Skeletal muscle tissue (tissue), 4 donors: Measurements from ENCODE around the gene ZFYVE19. TPM values are rescaled to one million over a fixed set of nuclear protein-coding genes. Genes with fewer than 3 reads are reported as not detected.

Experiments used
- H3K27ac ChIP-seq: one replicate; pipeline ENCODE4 v1.7.0; 2013; ENCODE audit warnings: mild to moderate bottlenecking, low read depth, low read length, inconsistent platforms
- H3K27me3 ChIP-seq, 3 donors: one replicate each; pipeline ENCODE4 v1.7.0; 2013; ENCODE audit warnings: low read length in 3 of 3; ENCODE audit not compliant: control insufficient read depth in 3 of 3, insufficient read depth in 3 of 3
- H3K36me3 ChIP-seq, 3 donors: one replicate each; pipeline ENCODE4 v1.7.0; 2013; ENCODE audit warnings: low read length in 3 of 3; ENCODE audit not compliant: control insufficient read depth in 3 of 3, insufficient read depth in 3 of 3
- H3K4me1 ChIP-seq, 3 donors: one replicate each; pipeline ENCODE4 v1.7.0; 2013; ENCODE audit warnings: low read length in 3 of 3, mild to moderate bottlenecking in 3 of 3; ENCODE audit not compliant: control insufficient read depth in 3 of 3, insufficient read depth in 3 of 3
- H3K4me3 ChIP-seq, 3 donors: one replicate each; pipeline ENCODE4 v1.7.0; 2013; ENCODE audit warnings: low read length in 3 of 3
- H3K9ac ChIP-seq, 3 donors: one replicate each; pipeline ENCODE4 v1.7.0; 2013; ENCODE audit warnings: low read length in 3 of 3, mild to moderate bottlenecking in 3 of 3, moderate library complexity in 2 of 3, low read depth in 1 of 3
- H3K9me3 ChIP-seq, 3 donors: one replicate each; pipeline ENCODE4 v1.7.0; 2013; ENCODE audit warnings: low read length in 3 of 3; ENCODE audit not compliant: control insufficient read depth in 3 of 3
- total RNA-seq: library from RNA; depleted of rRNA; stranded (reverse); fragments of >200 nt; gene quantifications from one replicate; pipeline ENCODE4 v1.2.3, GENCODE V29; 2014
- donor health status: Osteomylitis.

Gene ZFYVE19
- total RNA-seq, 1 donor from 2014 or later, result 19.8 TPM

- H3K4me1 ChIP-seq, result no peaks in the 10 kb centered on the region
- no peak overlapping the region for H3K4me3 ChIP-seq
- H3K9me3 ChIP-seq, result no peaks in the 10 kb centered on the region
- H3K36me3 ChIP-seq, result no peaks in the 10 kb centered on the region
- peaks cover 0 to 5% (median 3%) of the 10 kb centered on the region in 3 donors for H3K27me3 ChIP-seq
- no peak overlapping the region for H3K9ac ChIP-seq
- no peak overlapping the region for H3K27ac ChIP-seq
These were observed 24.0 kb downstream of the ZFYVE19 start for GRCh38 chr15:40830884-40831283.

DNA sequence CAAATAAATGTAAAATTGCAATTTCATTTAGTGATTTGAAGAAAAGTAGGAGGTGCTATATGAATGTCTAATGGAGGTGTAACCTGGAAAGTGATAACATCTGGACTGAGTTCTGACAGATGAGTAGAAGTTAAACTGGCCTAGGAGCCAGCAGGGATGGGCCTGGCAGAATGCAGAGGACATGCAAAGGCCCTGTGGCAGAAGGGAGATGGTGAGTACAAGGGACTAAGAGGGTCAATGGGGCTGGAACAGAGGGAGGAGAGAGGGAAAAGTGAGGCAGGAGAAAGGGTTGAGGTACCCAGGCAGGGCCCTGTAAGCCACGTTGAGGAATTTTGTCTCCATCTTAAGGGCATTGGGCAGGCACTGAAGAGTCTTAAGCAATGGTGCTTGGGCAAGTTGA lies 25.0 kb downstream of the ZFYVE19 start:
- Histone ChIP-seq H3K9ac (no peak overlapping the region), H3K27me3 (peaks cover 0 to 5% (median 2%) of the 10 kb centered on the region in 3 donors), H3K4me1 (no peaks in the 10 kb centered on the region), H3K27ac (no peak overlapping the region), H3K4me3 (no peak overlapping the region), H3K9me3 (no peaks in the 10 kb centered on the region), H3K36me3 (no peaks in the 10 kb centered on the region)

DNA sequence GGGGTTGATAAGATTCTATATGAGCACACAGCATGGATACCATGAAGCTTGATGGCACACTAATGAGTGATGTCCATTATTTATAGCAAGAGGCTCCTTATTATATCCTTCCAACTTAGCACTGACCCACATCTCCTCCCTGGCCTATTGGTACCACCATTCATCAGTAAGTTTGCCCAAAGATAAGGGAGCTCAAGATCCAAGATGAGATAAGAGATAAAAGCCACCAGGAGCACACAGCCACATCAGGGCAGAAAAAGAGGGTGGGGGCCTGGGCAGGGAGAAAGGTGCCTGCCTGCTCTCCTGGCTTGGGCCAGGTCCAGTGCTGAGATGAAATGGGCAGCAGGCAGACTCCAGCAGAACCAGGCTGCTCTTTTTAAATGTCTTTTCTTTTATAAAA lies 26.0 kb downstream of the ZFYVE19 start:
- Histone ChIP-seq H3K9me3 (no peaks in the 10 kb centered on the region), H3K4me1 (no peaks in the 10 kb centered on the region)

DNA sequence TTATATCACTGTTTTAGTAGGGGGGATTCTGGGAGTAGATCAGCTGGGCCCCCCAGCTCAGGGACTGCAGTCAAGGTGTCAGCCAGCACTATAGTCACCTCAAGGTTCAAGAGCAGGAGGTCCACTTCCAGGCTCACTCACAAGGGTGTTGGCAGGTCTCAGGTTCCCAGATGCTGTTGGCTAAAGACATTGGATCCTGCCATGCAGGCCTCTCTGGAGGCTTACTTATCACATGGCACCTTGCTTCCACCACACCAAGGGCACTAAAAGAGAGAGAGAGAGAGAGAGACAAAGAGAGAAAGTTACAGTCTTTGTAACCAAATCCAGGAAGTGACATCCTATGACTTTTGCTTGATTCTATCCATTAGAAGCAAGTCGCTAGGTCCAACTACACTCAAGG lies 29.1 kb downstream of the ZFYVE19 start:
- Histone ChIP-seq H3K4me1 (no peaks in the 10 kb centered on the region), H3K4me3 (no peak overlapping the region), H3K9ac (no peak overlapping the region), H3K27ac (no peak overlapping the region), H3K27me3 (no peaks in the 10 kb centered on the region), H3K36me3 (no peaks in the 10 kb centered on the region), H3K9me3 (no peaks in the 10 kb centered on the region)

More for the DNA sequence above, 26.0 kb downstream of the ZFYVE19 start:
- Histone ChIP-seq H3K36me3 (no peaks in the 10 kb centered on the region), H3K27ac (no peak overlapping the region), H3K9ac (no peak overlapping the region), H3K27me3 (peaks cover 0 to 5% (median 0%) of the 10 kb centered on the region in 3 donors), H3K4me3 (no peak overlapping the region)

GRCh38 chr15:40838756-40839155 lies 31.9 kb downstream of the ZFYVE19 start:
- Histone ChIP-seq H3K9ac (no peak overlapping the region), H3K4me3 (no peak overlapping the region), H3K27ac (no peak overlapping the region), H3K36me3 (no peaks in the 10 kb centered on the region), H3K9me3 (no peaks in the 10 kb centered on the region), H3K27me3 (peaks cover 7 to 9% (median 8%) of the 10 kb centered on the region in 3 donors), H3K4me1 (peaks cover 0 to 2% (median under 1%) of the 10 kb centered on the region in 3 donors)

DNA sequence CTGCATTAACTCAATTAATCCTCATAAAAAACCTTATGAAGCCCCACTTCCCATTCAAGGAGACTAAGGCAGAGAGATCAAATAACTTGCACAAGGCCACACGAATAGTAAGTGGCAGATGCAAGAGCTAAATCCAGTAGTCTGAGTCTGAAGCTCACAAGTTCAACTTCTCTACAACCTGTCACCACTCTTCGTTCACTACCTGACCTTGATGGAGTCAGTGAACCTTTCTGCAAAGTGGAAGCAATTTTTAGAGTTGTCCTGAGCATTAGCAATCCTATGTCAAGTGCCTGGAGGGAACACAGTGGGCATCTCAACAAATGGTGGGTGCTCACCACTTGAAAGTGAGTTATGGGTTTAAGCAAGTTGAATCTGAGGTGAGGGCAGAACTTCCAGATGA lies 34.9 kb downstream of the ZFYVE19 start:
- H3K4me1 ChIP-seq, result peaks cover 8 to 12% (median 8%) of the 10 kb centered on the region in 3 donors
- H3K9ac ChIP-seq, result no peak overlapping the region
- peaks cover 28 to 36% (median 29%) of the 10 kb centered on the region in 3 donors for H3K27me3 ChIP-seq
- H3K36me3 ChIP-seq, result no peaks in the 10 kb centered on the region
- no peaks in the 10 kb centered on the region for H3K9me3 ChIP-seq
- H3K4me3 ChIP-seq, result no peak overlapping the region
- H3K27ac ChIP-seq, result no peak overlapping the region

DNA sequence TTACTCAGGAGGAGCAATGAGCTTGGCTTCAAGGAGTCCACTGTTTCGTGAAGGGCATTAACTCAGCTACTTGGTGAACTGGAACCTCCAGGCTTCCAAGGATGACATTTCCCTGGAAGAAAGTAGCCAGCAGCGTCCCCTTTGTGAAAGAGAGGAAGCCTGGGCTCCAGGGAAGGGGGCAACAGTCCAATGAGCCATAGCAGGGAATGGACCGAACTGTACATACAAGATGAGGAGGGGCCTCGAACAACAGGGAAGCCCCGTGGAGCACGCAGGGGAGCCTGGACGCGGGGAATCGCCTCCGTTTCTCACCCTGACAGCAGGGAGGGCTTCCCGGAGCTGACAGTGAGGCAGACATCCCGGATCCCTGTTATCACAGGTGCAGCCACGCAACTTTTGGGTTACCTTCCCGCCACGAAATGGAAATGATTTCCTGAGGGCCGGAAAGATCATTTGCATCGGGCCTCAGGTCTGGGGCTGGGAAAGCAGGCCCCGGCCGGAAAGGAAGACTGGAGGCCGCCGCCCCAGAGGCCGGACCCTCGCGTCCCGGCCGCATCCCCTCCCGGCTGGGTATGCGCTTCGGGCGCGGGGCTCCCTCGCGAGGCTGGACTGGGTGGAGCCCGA lies 36.5 kb downstream of the ZFYVE19 start:
- peaks cover 8 to 12% (median 10%) of the 10 kb centered on the region in 3 donors for H3K4me1 ChIP-seq
- peaks cover 30 to 37% (median 33%) of the 10 kb centered on the region in 3 donors for H3K27me3 ChIP-seq
- no peak overlapping the region for H3K27ac ChIP-seq
- no peaks in the 10 kb centered on the region for H3K36me3 ChIP-seq
- peak overlapping the region in 2 of 3 donors; percentile 6 to 63 for H3K4me3 ChIP-seq
- no peak overlapping the region for H3K9ac ChIP-seq
- H3K9me3 ChIP-seq, result no peaks in the 10 kb centered on the region

GRCh38 chr15:40843885-40844695 lies 37.2 kb downstream of the ZFYVE19 start, which contains the start of gene SPINT1:
Gene SPINT1 (plus strand): TSS chr15:40844048. CDS start chr15:40844555, 507 bp downstream.
- Histone ChIP-seq H3K36me3 (no peaks in the 10 kb centered on the region), H3K27me3 (peaks cover 30 to 37% (median 33%) of the 10 kb centered on the region in 3 donors), H3K9me3 (no peaks in the 10 kb centered on the region), H3K4me3 (peak within 1 kb of the TSS; percentile 58 to 63 (median 59)), H3K9ac (peak within 1 kb of the TSS in 1 of 3 donors; percentile 40), H3K4me1 (peaks cover 8 to 12% (median 10%) of the 10 kb centered on the region in 3 donors), H3K27ac (no peak within 1 kb of the TSS)

DNA sequence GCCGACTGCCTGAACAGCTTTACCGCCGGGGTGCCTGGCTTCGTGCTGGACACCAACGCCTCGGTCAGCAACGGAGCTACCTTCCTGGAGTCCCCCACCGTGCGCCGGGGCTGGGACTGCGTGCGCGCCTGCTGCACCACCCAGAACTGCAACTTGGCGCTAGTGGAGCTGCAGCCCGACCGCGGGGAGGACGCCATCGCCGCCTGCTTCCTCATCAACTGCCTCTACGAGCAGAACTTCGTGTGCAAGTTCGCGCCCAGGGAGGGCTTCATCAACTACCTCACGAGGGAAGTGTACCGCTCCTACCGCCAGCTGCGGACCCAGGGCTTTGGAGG lies 37.8 kb downstream of the ZFYVE19 start:
- peaks cover 30 to 37% (median 33%) of the 10 kb centered on the region in 3 donors for H3K27me3 ChIP-seq

DNA sequence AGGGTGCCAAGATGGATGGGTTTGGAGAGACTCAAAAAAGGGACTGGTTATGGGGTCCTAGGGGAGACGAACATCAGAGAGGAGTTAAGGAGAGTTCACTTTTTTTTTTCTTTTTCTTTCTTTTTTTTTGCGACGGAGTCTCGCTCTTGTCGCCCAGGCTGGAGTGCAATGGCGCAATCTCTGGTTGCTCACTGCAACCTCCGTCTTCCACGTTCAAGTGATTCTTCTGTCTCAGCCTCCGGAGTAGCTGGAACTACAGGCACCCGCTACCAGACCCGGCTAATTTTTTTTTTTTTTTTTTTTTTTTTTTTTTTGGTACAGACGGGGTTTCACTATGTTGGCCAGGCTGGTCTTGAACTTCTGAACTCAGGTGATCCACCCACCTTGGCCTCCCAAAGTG lies 38.1 kb downstream of the ZFYVE19 start:
- Histone ChIP-seq H3K4me3 (peak overlapping the region in 2 of 3 donors; percentile 58 to 59), H3K4me1 (peaks cover 8 to 12% (median 10%) of the 10 kb centered on the region in 3 donors), H3K27me3 (peaks cover 30 to 37% (median 33%) of the 10 kb centered on the region in 3 donors), H3K36me3 (no peaks in the 10 kb centered on the region), H3K9ac (no peak overlapping the region), H3K27ac (no peak overlapping the region), H3K9me3 (no peaks in the 10 kb centered on the region)

More for the DNA sequence above, 37.8 kb downstream of the ZFYVE19 start:
- Histone ChIP-seq H3K36me3 (no peaks in the 10 kb centered on the region), H3K4me1 (peaks cover 8 to 12% (median 10%) of the 10 kb centered on the region in 3 donors), H3K4me3 (peak overlapping the region; percentile 58 to 63 (median 59)), H3K9me3 (no peaks in the 10 kb centered on the region), H3K9ac (peak overlapping the region in 1 of 3 donors; percentile 40), H3K27ac (no peak overlapping the region)
